Measurements from ENCODE around the gene TIMM23.
"Not testable (repeated sequence)": the region's sequence is repeated elsewhere in the genome, so short reads cannot be mapped to it uniquely, and the experiment has no call there.

TIMM23 gene

GRCh38 chr10:45972106-45972812 is at the start of gene TIMM23:
Gene TIMM23 (plus strand): TSS chr10:45972489. CDS start chr10:45972625, 136 bp downstream.
- DNase-seq: peak; percentile 2 to 79

- not testable (repeated sequence) for DNase-seq
Observed at GRCh38 chr10:45926790-45927189, 45.5 kb upstream of the TIMM23 start.

GRCh38 chr10:45931305-45931704 is 41.0 kb upstream of the TIMM23 start:
- not testable (repeated sequence) for DNase-seq

GRCh38 chr10:45934788-45935187 is 37.5 kb upstream of the TIMM23 start:
- DNase-seq: not testable (repeated sequence)

- not testable (repeated sequence) for DNase-seq
Observed at GRCh38 chr10:45939176-45939697, 33.1 kb upstream of the TIMM23 start.

- DNase-seq: not testable (repeated sequence)
Observed at GRCh38 chr10:45941196-45941595, 31.1 kb upstream of the TIMM23 start.

- not testable (repeated sequence) for DNase-seq
Observed at GRCh38 chr10:45945476-45945875, 26.8 kb upstream of the TIMM23 start.

GRCh38 chr10:45947363-45947762 is 24.9 kb upstream of the TIMM23 start:
- not testable (repeated sequence) for DNase-seq

GRCh38 chr10:45948801-45949200 is 23.5 kb upstream of the TIMM23 start:
- DNase-seq: not testable (repeated sequence)

- not testable (repeated sequence) for DNase-seq
Observed at GRCh38 chr10:45954367-45954766, 17.9 kb upstream of the TIMM23 start.

GRCh38 chr10:45956634-45957033 is 15.7 kb upstream of the TIMM23 start:
- DNase-seq: not testable (repeated sequence)

- not testable (repeated sequence) for DNase-seq
Observed at GRCh38 chr10:45957928-45958327, 14.4 kb upstream of the TIMM23 start.

GRCh38 chr10:45962686-45963452 is 9.4 kb upstream of the TIMM23 start:
- not testable (repeated sequence) for DNase-seq

- DNase-seq: not testable (repeated sequence)
Observed at GRCh38 chr10:45971019-45971418, 1.3 kb upstream of the TIMM23 start.

GRCh38 chr10:45971742-45972105 is 565 bp upstream of the TIMM23 start:
- not testable (repeated sequence) for DNase-seq

GRCh38 chr10:45972813-45973169 is 502 bp downstream of the TIMM23 start:
- not testable (repeated sequence) for DNase-seq

- not testable (repeated sequence) for DNase-seq
Observed at GRCh38 chr10:45974041-45974440, 1.8 kb downstream of the TIMM23 start.

GRCh38 chr10:45978554-45978953 is 6.3 kb downstream of the TIMM23 start:
- not testable (repeated sequence) for DNase-seq

GRCh38 chr10:45981367-45981766 is 9.1 kb downstream of the TIMM23 start:
- DNase-seq: not testable (repeated sequence)

GRCh38 chr10:45983538-45984186 is 11.4 kb downstream of the TIMM23 start:
- peak in 1 of 2 experiments; percentile 0 for DNase-seq

- not testable (repeated sequence) for DNase-seq
Observed at GRCh38 chr10:45984473-45984872, 12.2 kb downstream of the TIMM23 start.

GRCh38 chr10:45985590-45985989 is 13.3 kb downstream of the TIMM23 start:
- not testable (repeated sequence) for DNase-seq

- DNase-seq: no peak
Observed at GRCh38 chr10:45997557-45997956, 25.3 kb downstream of the TIMM23 start.

Measured in NCI-H446 (cell line).